Left hindlimb (tissue), 1 donor: ENCODE data around the gene RASGRF2.

ENCODE experiments used
- DNase-seq: peaks from one replicate; pipeline ENCODE4 v3.0.0-alpha.2; 2018

Gene RASGRF2

DNA sequence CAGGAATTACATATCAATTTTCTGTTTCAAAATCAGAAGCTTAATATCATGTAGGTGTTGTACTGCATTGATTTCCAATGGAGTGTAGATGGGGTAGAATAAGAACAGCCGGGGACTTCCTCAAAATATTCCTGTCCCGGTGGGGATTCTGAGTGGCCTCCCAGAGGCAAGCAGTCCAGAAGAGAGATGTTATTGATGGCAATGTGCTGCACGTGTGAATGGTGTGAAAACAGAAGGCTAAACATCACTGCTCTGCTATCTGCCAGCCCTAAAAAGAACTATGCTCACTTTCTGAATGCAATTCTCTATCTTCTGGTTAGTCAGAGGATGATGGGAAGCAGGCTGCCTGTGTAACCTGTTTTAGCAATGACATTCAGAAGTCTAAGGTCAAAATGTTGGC lies 181.9 kb downstream of the RASGRF2 start:
- DNase-seq: no peak

GRCh38 chr5:81145329-81145935 lies 185.3 kb downstream of the RASGRF2 start:
- no peak for DNase-seq

DNA sequence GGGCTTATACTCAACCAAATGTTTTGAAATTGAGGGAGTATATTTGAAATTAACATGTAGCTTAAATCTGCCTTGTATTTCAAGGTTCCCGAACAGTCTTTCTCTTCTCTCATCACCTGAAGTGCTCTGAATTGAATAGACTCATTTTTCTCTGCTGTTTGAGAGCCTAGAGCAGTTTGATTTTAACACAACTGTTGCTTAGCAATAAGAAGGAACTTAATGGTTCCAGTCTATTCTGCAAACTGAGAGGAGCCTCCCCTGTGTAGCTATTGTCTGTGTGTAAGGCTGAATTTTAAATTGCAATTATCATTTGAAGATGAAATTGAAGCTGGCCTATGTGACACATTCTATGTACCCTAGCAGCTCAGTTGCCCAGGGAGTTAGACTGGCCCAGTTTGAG lies 185.9 kb downstream of the RASGRF2 start:
- no peak for DNase-seq

DNA sequence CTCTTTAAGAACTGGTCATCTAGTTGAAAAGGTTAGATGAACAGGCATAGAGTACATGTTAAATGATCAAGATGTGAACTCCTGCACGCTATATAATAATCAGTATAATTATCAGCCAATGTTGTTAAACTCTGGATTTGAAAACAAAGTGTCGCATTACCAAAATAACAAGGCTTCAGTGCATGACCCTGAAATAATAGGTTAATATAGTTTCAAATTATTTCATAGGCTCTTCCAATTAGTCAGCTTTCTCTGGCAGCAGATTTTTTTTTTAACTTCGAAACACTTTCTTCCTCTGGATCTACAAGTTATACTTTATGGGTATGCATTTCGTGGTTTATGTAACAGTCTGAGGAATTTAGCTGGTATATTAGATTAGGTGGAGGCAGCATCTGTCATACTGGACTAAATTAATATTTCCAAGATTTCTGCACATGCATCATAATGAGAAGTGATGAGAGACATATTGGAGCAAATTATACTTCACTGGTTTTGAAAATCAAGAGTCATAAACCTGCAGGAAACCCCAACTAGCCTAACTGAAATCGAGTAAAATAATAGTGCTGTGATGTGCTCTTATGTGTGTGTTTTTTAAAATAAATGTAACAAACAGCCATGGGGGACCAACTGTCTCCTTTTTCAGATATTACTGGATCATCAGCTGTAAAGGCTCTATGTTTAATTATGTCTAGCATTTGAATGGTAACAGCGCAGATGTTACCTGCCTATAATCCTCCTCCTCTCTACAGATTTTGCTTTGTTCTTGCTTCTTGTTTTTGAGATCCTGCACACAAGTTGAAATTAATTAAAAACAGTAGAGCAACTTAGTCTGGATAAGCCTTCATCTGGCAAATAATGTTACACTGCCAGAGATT lies 187.1 kb downstream of the RASGRF2 start:
- no peak for DNase-seq

DNA sequence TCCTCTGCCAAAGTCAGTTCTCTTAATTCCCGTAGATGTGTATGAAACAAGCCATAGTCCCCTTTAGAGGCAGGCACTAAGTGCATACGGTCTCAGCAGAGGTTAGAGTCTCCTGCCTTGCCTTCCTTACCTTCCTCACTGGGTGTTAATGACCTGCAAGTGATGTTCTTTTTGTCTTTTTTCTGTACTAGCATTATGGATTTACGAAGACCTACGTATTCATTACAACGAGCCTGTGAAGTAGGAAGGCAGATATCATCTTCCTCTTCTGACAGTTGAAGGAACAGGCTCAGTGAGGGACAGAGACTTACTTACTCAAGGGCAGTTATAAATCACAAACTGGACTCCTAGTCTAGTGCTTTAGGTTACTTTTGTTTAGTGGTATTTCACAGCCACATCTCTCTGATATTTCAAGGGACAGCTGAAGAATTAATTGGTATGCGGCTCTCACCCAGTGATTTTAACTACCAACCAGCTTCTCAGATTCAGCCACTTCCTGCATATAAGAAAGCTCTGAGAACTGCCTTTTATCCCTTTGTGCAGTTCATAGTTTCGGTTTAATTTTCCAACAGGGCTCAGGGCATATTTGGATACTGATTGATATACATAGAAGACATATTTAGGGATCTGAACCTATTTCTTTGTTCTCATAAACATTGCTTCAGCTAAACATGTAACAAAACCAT lies 187.9 kb downstream of the RASGRF2 start:
- DNase-seq: no peak

DNA sequence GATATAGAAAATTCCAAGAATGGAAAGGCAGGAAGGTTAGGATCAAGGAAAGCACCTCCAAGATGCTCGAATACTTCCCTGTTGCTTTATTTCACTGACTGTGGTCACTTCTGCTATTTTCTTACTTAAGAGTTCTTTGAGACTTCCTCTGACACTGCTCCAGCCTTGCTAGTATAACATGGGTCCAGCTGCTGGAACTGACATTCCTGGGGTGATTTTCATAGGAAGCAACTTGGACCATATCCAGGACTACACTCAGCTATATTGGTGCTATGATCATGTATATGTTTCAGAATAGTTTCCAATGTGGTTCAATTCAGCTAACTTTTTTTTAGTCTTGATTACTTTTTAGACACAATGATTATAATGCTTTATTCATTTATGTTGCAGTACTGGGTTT lies 191.4 kb downstream of the RASGRF2 start:
- DNase-seq: no peak

- DNase-seq: no peak
These were observed 194.6 kb downstream of the RASGRF2 start for GRCh38 chr5:81154725-81155124.

DNA sequence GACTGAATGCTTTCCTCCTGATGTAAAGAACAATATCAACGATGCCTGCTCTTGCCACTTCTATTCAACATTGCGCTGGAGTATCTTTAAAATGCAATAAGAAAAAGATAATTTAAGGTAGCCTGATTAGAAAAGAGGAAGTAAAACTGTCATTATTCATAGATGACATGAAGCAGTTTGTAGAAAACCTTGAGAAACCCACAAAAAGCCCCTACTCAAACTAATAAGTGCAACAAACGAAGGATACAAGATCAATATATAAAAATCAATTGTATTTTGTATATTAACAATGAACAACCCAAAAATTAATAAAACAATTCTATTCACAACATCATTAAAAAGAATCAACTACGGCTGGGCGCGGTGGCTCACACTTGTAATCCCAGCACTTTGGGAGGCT lies 196.6 kb downstream of the RASGRF2 start:
- DNase-seq: no peak

- no peak for DNase-seq
These were observed 200.9 kb downstream of the RASGRF2 start for GRCh38 chr5:81161012-81161601.

- no peak for DNase-seq
These were observed 202.3 kb downstream of the RASGRF2 start for GRCh38 chr5:81162501-81162900.

DNA sequence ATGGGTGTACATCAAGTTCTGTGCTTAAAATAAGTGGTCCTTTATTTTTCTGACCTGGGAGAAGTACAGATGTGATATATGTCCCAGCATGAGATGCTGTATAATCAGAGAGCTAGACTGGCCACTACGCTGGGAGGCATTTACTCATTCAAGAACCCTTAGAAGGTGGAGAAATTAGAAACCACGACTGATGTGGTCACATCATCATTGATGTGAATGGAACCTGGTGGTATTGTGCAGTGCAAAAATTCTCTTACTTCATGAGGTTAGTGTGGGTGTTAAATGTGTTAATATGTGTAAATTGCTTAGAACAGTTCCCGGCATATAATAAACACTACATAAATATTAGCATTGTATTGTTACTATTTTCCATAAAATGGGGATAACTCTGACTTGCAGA lies 203.5 kb downstream of the RASGRF2 start:
- no peak for DNase-seq

GRCh38 chr5:81164476-81164875 lies 204.3 kb downstream of the RASGRF2 start:
- no peak for DNase-seq

DNA sequence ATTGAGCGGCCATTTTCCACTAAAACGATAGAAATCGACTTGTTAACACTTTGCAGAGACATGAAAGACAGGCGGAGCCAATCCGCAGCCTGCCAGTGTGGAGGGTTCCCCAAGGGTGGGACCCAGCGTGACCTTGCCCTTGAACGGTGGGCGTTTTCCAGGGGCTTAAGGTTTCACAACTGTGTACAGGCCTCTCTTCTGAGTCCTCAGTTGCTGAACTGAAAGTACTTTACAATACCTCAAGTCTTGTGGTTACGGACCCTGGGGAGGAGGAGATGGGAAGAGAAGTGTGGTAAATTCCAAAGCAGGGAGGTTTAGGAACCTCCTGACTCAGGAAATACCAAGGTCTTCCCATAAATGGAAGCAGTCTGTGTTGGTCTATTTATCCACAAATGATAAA lies 204.8 kb downstream of the RASGRF2 start:
- DNase-seq: no peak

DNA sequence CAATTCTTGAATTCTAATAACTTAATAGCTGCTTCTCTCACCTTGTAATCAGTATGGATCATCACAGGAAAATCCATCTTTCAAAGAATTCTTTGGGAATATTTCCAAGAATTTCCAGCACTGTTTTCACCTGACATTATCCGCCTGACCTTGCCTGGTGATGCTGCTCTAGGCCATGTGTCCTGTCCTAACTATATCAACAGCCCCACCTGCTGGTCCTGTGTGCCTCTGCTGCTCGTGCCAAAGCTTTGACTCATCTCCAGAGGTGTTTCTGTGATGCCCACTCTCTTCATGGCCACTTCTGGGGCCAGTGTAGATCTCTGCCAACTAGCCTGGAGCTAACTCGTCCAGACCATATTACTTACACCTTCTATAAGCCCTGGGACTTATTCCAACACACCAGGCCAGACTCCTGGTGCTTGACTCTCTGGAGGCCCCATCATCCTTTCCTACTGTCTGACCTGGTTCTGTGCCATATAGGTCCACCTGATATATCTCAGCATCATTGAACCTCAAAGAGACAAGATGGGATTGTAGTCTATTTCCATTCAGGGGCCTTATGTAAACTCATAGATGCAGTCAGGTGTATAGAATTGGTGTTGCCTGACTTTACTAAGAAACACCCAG lies 205.4 kb downstream of the RASGRF2 start:
- peak; percentile 60 for DNase-seq

DNA sequence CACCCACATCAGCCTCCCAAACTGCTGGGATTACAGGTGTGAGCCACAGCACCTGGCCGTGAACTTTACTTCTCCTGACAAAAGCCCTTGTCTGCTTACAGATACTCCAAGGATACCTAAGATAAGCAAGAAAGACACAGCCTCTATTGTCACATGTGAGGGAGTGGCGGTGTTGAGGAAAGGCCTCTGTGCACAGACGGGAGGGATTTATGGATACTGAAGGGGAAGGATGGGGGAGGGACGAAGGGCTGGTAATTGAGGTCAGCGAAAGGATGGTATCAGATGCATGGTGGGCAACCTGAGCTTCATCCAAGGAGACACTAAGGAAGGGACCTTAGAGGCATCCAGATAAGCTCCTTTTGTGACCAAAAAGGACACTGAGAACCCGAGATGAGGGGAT lies 206.3 kb downstream of the RASGRF2 start:
- DNase-seq: no peak

GRCh38 chr5:81167078-81167477 lies 206.9 kb downstream of the RASGRF2 start:
- DNase-seq: no peak

DNA sequence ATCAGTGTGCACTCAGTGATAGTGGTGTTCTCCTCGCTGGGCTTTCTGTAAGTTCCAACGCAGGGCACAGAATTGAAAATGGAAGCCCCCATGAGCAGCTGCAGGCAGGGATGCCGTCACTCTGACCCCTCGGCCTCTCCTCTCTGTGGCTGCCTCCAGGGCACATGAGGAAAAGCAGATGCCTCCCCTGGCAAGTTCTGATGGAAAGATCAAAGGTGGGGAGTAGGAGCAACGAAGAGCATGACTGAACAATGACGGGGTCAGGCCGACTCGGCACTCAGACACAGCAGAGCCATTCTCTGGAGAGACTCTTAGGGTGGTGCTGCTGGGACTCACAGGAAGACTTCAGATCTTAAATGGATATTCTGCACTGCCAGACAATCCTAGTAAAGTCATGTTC lies 207.4 kb downstream of the RASGRF2 start:
- no peak for DNase-seq

DNA sequence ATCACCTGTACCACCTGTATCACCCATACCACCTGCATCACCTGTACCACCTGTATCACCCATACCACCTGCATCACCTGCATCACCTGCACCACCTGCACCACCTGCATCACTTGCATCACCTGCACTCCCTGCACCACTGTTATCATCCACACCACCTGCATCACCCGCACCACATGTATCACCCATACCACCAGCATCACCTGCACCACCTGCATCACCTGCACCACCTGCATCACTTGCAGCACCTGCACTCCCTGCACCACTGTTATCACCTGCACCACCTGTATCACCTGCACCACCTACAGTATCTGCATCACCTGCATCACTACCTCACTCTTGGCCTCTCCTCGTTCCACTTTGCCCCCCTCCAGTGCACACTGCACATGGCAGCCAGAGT lies 209.8 kb downstream of the RASGRF2 start:
- no peak for DNase-seq

DNA sequence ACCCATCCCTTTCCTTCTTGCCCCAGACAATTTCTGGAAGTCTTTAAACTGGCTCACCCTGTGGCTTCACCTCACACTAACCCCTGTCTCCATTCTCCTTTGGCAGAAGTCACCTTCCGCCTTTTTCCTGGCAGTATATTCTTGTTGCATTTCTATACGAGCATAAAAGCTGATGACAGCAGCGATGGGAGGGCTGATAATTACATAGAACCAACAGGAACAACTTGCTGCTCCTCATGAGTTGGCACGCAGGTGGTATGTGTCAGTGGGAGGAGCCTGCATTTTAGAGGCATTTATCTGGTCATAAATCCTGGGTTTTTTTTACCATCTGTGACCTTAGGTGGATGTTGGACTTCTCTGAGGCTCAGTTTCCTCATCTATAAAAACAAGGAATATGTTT lies 211.6 kb downstream of the RASGRF2 start:
- no peak for DNase-seq

- no peak for DNase-seq
These were observed 212.5 kb downstream of the RASGRF2 start for GRCh38 chr5:81172710-81173109.

GRCh38 chr5:81177061-81177460 lies 216.9 kb downstream of the RASGRF2 start:
- DNase-seq: no peak

GRCh38 chr5:81179959-81180358 lies 219.8 kb downstream of the RASGRF2 start:
- DNase-seq: no peak
